Neural progenitor cell (in vitro differentiated cells): ENCODE results near the gene NXN. TPM values are rescaled to one million over a fixed set of nuclear protein-coding genes. Genes with fewer than 3 reads are reported as not detected.

Source experiments
- DNase-seq: peaks from one replicate; pipeline ENCODE4 v3.0.0-alpha.2; 2016; ENCODE audit warnings: low spot score
- H2AFZ ChIP-seq: fragments of 200-600 bp; sonication (generic); replicated peaks from 2 replicates; pipeline ENCODE4 v1.6.1; 2016; ENCODE audit warnings: antibody characterized with exemption
- H3F3A ChIP-seq: fragments of 200-600 bp; sonication (generic); 2 replicates; pipeline ENCODE4 v1.6.1; 2016; ENCODE audit warnings: antibody characterized with exemption, low read depth
- H3K27ac ChIP-seq: fragments of 200-600 bp; sonication (generic); 2 replicates; pipeline ENCODE4 v1.5.1; 2016; ENCODE audit warnings: mild to moderate bottlenecking
- H3K27me3 ChIP-seq: fragments of 200-600 bp; sonication (generic); 2 replicates; pipeline ENCODE4 v1.6.1; 2016; ENCODE audit warnings: mild to moderate bottlenecking, moderate library complexity
- H3K36me3 ChIP-seq: fragments of 200-600 bp; sonication (generic); 2 replicates; pipeline ENCODE4 v1.5.1; 2016
- H3K4me1 ChIP-seq: fragments of 200-600 bp; sonication (generic); 2 replicates; pipeline ENCODE4 v1.6.1; 2016; ENCODE audit warnings: mixed run types
- H3K4me2 ChIP-seq: fragments of 200-600 bp; sonication (generic); 2 replicates; pipeline ENCODE4 v1.6.1; 2016
- H3K4me3 ChIP-seq: fragments of 200-600 bp; sonication (generic); 2 replicates; pipeline ENCODE4 v1.5.1; 2016
- H3K79me2 ChIP-seq: fragments of 200-600 bp; sonication (generic); 2 replicates; pipeline ENCODE4 v1.6.1; 2016; ENCODE audit warnings: low read depth
- H3K9ac ChIP-seq: fragments of 200-600 bp; sonication (generic); 2 replicates; pipeline ENCODE4 v1.6.1; 2016
- H3K9me3 ChIP-seq: fragments of 200-600 bp; sonication (generic); 2 replicates; pipeline ENCODE4 v1.5.1; 2016; ENCODE audit warnings: low read depth
- H4K20me1 ChIP-seq: fragments of 200-600 bp; sonication (generic); 2 replicates; pipeline ENCODE4 v1.6.1; 2016; ENCODE audit warnings: low read depth
- H3K27ac Mint-ChIP-seq: 3 replicates; pipeline ENCODE4 v1.8.0; 2021; ENCODE audit warnings: mixed read lengths
- H3K27me3 Mint-ChIP-seq: 2 replicates; pipeline ENCODE4 v1.8.0; 2022; ENCODE audit warnings: low read depth, mild to moderate bottlenecking, inconsistent platforms, moderate library complexity, mixed read lengths; ENCODE audit not compliant: insufficient read depth
- H3K36me3 Mint-ChIP-seq: 3 replicates; pipeline ENCODE4 v1.8.0; 2021; ENCODE audit warnings: mixed read lengths
- H3K4me1 Mint-ChIP-seq: 3 replicates; pipeline ENCODE4 v1.8.0; 2021; ENCODE audit warnings: mixed read lengths
- H3K4me3 Mint-ChIP-seq: 3 replicates; pipeline ENCODE4 v1.8.0; 2021; ENCODE audit warnings: mild to moderate bottlenecking, moderate library complexity, mixed read lengths
- H3K9me3 Mint-ChIP-seq: 3 replicates; pipeline ENCODE4 v1.8.0; 2020; ENCODE audit warnings: mixed read lengths
- CTCF ChIP-seq: fragments of 200-600 bp; sonication (generic); IDR thresholded peaks from 2 replicates; pipeline ENCODE4 v1.5.1; 2017; ENCODE audit warnings: antibody characterized with exemption, mild to moderate bottlenecking
- EZH2 ChIP-seq: fragments of 200-600 bp; sonication (generic); IDR thresholded peaks from 2 replicates; pipeline ENCODE4 v1.6.1; 2017; ENCODE audit warnings: antibody characterized with exemption, mild to moderate bottlenecking, moderate library complexity
- EZH2phosphoT487 ChIP-seq: fragments of 200-600 bp; sonication (generic); IDR thresholded peaks from 2 replicates; pipeline ENCODE4 v1.6.1; 2017; ENCODE audit warnings: antibody characterized with exemption
- total RNA-seq: library from RNA; depleted of rRNA; stranded (reverse); fragments of >200 nt; gene quantifications from 2 replicates; pipeline ENCODE4 v1.2.3, GENCODE V29; 2015; ENCODE audit warnings: low replicate concordance

NXN gene
- total RNA-seq, 1 donor from 2014 or later = 35.9 TPM

GRCh38 chr17:872855-873254 is 106.7 kb downstream of the NXN start:
- Mint-ChIP-seq H3K4me1 (peaks cover 17% of the 10 kb centered on the region), H3K4me3 (no peak overlapping the region), H3K36me3 (peaks cover 34% of the 10 kb centered on the region), H3K27ac (no peak overlapping the region), H3K27me3 (peaks cover 12% of the 10 kb centered on the region), H3K9me3 (peaks cover 22% of the 10 kb centered on the region)
- H3K27me3 ChIP-seq = no peaks in the 10 kb centered on the region
- no peak overlapping the region for H3K4me2 ChIP-seq
- DNase-seq = no peak
- H3K9ac ChIP-seq = no peak overlapping the region
- TF ChIP-seq EZH2 (no peak), CTCF (no peak), EZH2phosphoT487 (no peak)
- peaks cover 43% of the 10 kb centered on the region for H4K20me1 ChIP-seq
- peaks cover 60% of the 10 kb centered on the region for H3K79me2 ChIP-seq
- H3K4me1 ChIP-seq = no peaks in the 10 kb centered on the region
- no peak overlapping the region for H3K27ac ChIP-seq
- no peaks in the 10 kb centered on the region for H3K36me3 ChIP-seq
- H3K9me3 ChIP-seq = no peaks in the 10 kb centered on the region
- H3K4me3 ChIP-seq = no peak overlapping the region
- no peak overlapping the region for H2AFZ ChIP-seq
- no peaks in the 10 kb centered on the region for H3F3A ChIP-seq

- TF ChIP-seq EZH2phosphoT487 (no peak), CTCF (no peak), EZH2 (no peak)
- Histone ChIP-seq H3K36me3 (no peaks in the 10 kb centered on the region), H3F3A (no peaks in the 10 kb centered on the region), H3K4me1 (no peaks in the 10 kb centered on the region), H3K9me3 (no peaks in the 10 kb centered on the region), H3K27ac (no peak overlapping the region), H3K27me3 (no peaks in the 10 kb centered on the region), H3K79me2 (peaks cover 55% of the 10 kb centered on the region), H2AFZ (no peak overlapping the region), H3K4me3 (no peak overlapping the region), H3K4me2 (no peak overlapping the region), H4K20me1 (peaks cover 35% of the 10 kb centered on the region), H3K9ac (no peak overlapping the region)
- Mint-ChIP-seq H3K27ac (no peak overlapping the region), H3K27me3 (peaks cover 9% of the 10 kb centered on the region), H3K9me3 (peaks cover 24% of the 10 kb centered on the region), H3K4me1 (peaks cover 12% of the 10 kb centered on the region), H3K36me3 (peaks cover 35% of the 10 kb centered on the region), H3K4me3 (no peak overlapping the region)
- no peak for DNase-seq
Observed at GRCh38 chr17:871751-872519, 107.6 kb downstream of the NXN start.

GRCh38 chr17:869567-870525 is 109.7 kb downstream of the NXN start:
- Histone ChIP-seq H3K4me3 (no peak overlapping the region), H4K20me1 (peaks cover 26% of the 10 kb centered on the region), H3F3A (no peaks in the 10 kb centered on the region), H3K27ac (no peak overlapping the region), H3K4me2 (no peak overlapping the region), H3K36me3 (no peaks in the 10 kb centered on the region), H3K27me3 (no peaks in the 10 kb centered on the region), H3K9me3 (no peaks in the 10 kb centered on the region), H2AFZ (no peak overlapping the region), H3K9ac (no peak overlapping the region), H3K79me2 (peaks cover 35% of the 10 kb centered on the region), H3K4me1 (no peaks in the 10 kb centered on the region)
- no peak for TF ChIP-seq CTCF
- no peak for TF ChIP-seq EZH2
- no peak for TF ChIP-seq EZH2phosphoT487
- H3K27ac Mint-ChIP-seq = no peak overlapping the region
- H3K27me3 Mint-ChIP-seq = peaks cover 9% of the 10 kb centered on the region
- DNase-seq = no peak
- H3K36me3 Mint-ChIP-seq = peaks cover 41% of the 10 kb centered on the region
- H3K9me3 Mint-ChIP-seq = peaks cover 24% of the 10 kb centered on the region
- peaks cover 12% of the 10 kb centered on the region for H3K4me1 Mint-ChIP-seq
- H3K4me3 Mint-ChIP-seq = no peak overlapping the region
